ENCODE data around the gene SIVA1.

The SIVA1 gene

GRCh38 chr14:104785708-104786080 lies 32.7 kb downstream of the SIVA1 start:
- no peak overlapping the region for H3K9ac ChIP-seq
- H3K4me1 ChIP-seq, result no peaks in the 10 kb centered on the region
- H2AFZ ChIP-seq, result no peak overlapping the region
- TF ChIP-seq CTCF (IDR thresholded peaks at IDR 0.05), result no peak
- H3K27me3 ChIP-seq (ENCODE audit: control insufficient read depth, insufficient read depth, low read length), result no peaks in the 10 kb centered on the region
- no peaks in the 10 kb centered on the region for H3K9me3 ChIP-seq (ENCODE audit: control insufficient read depth, low read length)
- no peak overlapping the region for H3K27ac ChIP-seq
- no peaks in the 10 kb centered on the region for H3K36me3 ChIP-seq (ENCODE audit: control insufficient read depth, insufficient read depth, low read length)
- H3K4me3 ChIP-seq (ENCODE audit: low read depth, low read length), result no peak overlapping the region
- H3K79me2 ChIP-seq, result peaks cover 27% of the 10 kb centered on the region
- no peak overlapping the region for H3K4me2 ChIP-seq (ENCODE audit: low read length)

- no peak overlapping the region for H3K9ac ChIP-seq
- H3K4me1 ChIP-seq, result no peaks in the 10 kb centered on the region
- H3K27ac ChIP-seq, result no peak overlapping the region
- no peak overlapping the region for H3K4me2 ChIP-seq (ENCODE audit: low read length)
- no peaks in the 10 kb centered on the region for H3K9me3 ChIP-seq (ENCODE audit: control insufficient read depth, low read length)
- H3K27me3 ChIP-seq (ENCODE audit: control insufficient read depth, insufficient read depth, low read length), result no peaks in the 10 kb centered on the region
- TF ChIP-seq CTCF (IDR thresholded peaks at IDR 0.05), result no peak
- peaks cover 31% of the 10 kb centered on the region for H3K79me2 ChIP-seq
- no peaks in the 10 kb centered on the region for H3K36me3 ChIP-seq (ENCODE audit: control insufficient read depth, insufficient read depth, low read length)
- H3K4me3 ChIP-seq (ENCODE audit: low read depth, low read length), result no peak overlapping the region
- H2AFZ ChIP-seq, result no peak overlapping the region
These were observed 33.2 kb downstream of the SIVA1 start for GRCh38 chr14:104786091-104786586.

- H2AFZ ChIP-seq, result no peak overlapping the region
- H3K4me2 ChIP-seq (ENCODE audit: low read length), result no peak overlapping the region
- no peaks in the 10 kb centered on the region for H3K27me3 ChIP-seq (ENCODE audit: control insufficient read depth, insufficient read depth, low read length)
- no peaks in the 10 kb centered on the region for H3K36me3 ChIP-seq (ENCODE audit: control insufficient read depth, insufficient read depth, low read length)
- no peak for TF ChIP-seq CTCF (IDR thresholded peaks at IDR 0.05)
- no peak overlapping the region for H3K27ac ChIP-seq
- H3K9me3 ChIP-seq (ENCODE audit: control insufficient read depth, low read length), result no peaks in the 10 kb centered on the region
- H3K79me2 ChIP-seq, result peaks cover 40% of the 10 kb centered on the region
- no peaks in the 10 kb centered on the region for H3K4me1 ChIP-seq
- H3K9ac ChIP-seq, result no peak overlapping the region
- H3K4me3 ChIP-seq (ENCODE audit: low read depth, low read length), result no peak overlapping the region
These were observed 34.1 kb downstream of the SIVA1 start for GRCh38 chr14:104786726-104787675.

- peaks cover 47% of the 10 kb centered on the region for H3K79me2 ChIP-seq
- H3K9me3 ChIP-seq (ENCODE audit: control insufficient read depth, low read length), result no peaks in the 10 kb centered on the region
- no peak overlapping the region for H3K9ac ChIP-seq
- no peak overlapping the region for H3K27ac ChIP-seq
- H3K36me3 ChIP-seq (ENCODE audit: control insufficient read depth, insufficient read depth, low read length), result no peaks in the 10 kb centered on the region
- no peak overlapping the region for H3K4me3 ChIP-seq (ENCODE audit: low read depth, low read length)
- H3K4me1 ChIP-seq, result no peaks in the 10 kb centered on the region
- TF ChIP-seq CTCF (IDR thresholded peaks at IDR 0.05), result no peak
- no peak overlapping the region for H3K4me2 ChIP-seq (ENCODE audit: low read length)
- no peaks in the 10 kb centered on the region for H3K27me3 ChIP-seq (ENCODE audit: control insufficient read depth, insufficient read depth, low read length)
- no peak overlapping the region for H2AFZ ChIP-seq
These were observed 34.8 kb downstream of the SIVA1 start for GRCh38 chr14:104787736-104788135.
